ENCODE measurements around the gene ZNF487.

Gene ZNF487

DNA sequence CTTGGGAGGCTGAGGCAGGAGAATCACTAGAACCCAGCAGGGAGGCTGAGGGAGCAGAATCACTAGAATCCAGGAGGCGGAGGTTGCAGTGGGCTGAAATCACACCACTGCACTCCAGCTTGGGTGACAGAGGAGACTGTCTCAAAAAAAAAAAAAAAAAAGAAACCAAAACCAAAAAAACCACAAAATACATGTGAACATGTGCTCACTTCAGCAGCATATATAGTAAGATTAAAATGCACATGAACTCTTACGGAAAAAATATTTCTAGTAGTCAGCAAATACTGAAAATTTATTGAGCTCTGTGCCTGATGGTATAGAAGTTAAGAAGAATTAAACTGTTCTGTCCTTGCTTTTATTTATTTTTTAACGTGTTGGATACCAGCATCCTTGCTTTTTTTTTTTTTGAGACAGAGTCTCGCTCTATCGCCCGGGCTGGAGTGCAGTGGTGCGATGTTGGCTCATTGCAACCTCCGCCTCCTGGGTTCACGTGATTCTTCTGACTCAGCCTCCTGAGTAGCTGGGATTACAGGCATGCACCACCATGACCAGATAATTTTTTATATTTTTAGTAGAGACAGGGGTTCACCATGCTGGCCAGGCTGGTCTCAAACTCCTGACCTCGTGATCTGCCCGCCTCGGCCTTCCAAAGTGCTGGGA, 9.6 kb upstream of the ZNF487 start:
- Histone ChIP-seq H4K5ac (ENCODE audit: low read length) (no peak overlapping the region), H3K4me1 (ENCODE audit: control insufficient read depth, low read depth, low read length) (no peaks in the 10 kb centered on the region), H3K79me2 (ENCODE audit: control insufficient read depth, insufficient read depth, low read length) (no peaks in the 10 kb centered on the region), H3K9ac (ENCODE audit: low read length) (no peak overlapping the region), H3K27ac (ENCODE audit: low read depth, low read length) (no peak overlapping the region), H3K36me3 (ENCODE audit: control insufficient read depth, insufficient read depth, low read length) (no peaks in the 10 kb centered on the region), H2BK120ac (ENCODE audit: low read depth, low read length) (no peak overlapping the region), H3K4me3 (ENCODE audit: low read length) (no peak overlapping the region), H3K18ac (ENCODE audit: low read length) (no peak overlapping the region), H2BK15ac (replicated peaks; ENCODE audit: low read depth) (no peak overlapping the region), H3K27me3 (ENCODE audit: insufficient read depth, low read length, poor library complexity) (no peaks in the 10 kb centered on the region), H4K8ac (ENCODE audit: low read depth, low read length) (no peak overlapping the region), H3K4me2 (ENCODE audit: low read length) (no peak overlapping the region), H3K56ac (ENCODE audit: low read length) (no peak overlapping the region), H2BK5ac (ENCODE audit: low read length) (no peak overlapping the region), H3K79me1 (ENCODE audit: low read length) (no peaks in the 10 kb centered on the region), H2AK5ac (ENCODE audit: low read length) (no peak overlapping the region), H3K23ac (ENCODE audit: low read length) (no peak overlapping the region), H3K4ac (ENCODE audit: low read depth, low read length) (no peak overlapping the region)
- no peak for DNase-seq
- no CpG with 5 or more reads among the region's 12 CpGs for WGBS (ENCODE audit: extremely low coverage, insufficient coverage, low lambda C conversion rate)

DNA sequence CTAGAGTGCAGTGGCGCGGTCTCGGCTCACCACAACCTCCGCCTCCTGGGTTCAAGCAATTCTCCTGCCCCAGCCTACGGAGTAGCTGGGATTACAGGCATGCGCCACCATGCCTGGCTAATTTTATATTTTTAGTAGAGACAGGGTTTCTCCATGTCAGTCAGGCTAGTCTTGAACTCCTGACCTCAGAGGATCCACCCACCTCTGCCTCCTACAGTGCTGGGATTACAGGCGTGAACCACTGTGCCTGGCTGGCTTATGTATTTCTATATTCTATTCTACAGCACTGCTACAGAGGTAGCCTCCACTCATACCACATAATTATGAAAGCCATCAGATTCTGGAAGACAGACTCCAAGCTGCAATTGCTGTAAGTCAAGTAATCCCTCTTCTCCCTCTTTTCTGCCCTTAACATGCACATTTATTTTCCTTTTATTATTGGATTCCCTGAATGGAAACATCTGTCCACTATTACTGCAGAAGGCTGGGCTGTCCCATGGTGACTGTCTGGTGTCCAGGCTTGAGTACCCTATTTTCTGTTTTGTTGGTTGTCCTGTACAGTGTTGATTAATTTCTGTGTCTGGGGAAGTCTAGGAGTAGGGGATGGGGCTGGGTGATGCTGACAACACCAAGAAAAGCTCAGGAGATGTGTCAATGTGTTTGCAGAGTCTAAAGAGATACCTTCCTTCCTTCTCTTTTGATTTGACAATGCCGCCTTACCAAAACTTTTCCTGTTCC, 5.8 kb upstream of the ZNF487 start:
- Histone ChIP-seq H2BK5ac (ENCODE audit: low read length) (no peak overlapping the region), H3K56ac (ENCODE audit: low read length) (no peak overlapping the region), H3K18ac (ENCODE audit: low read length) (no peak overlapping the region), H2BK15ac (replicated peaks; ENCODE audit: low read depth) (no peak overlapping the region), H3K4me2 (ENCODE audit: low read length) (no peak overlapping the region), H3K27ac (ENCODE audit: low read depth, low read length) (no peak overlapping the region), H4K5ac (ENCODE audit: low read length) (no peak overlapping the region), H3K27me3 (ENCODE audit: insufficient read depth, low read length, poor library complexity) (no peaks in the 10 kb centered on the region), H4K8ac (ENCODE audit: low read depth, low read length) (no peak overlapping the region), H2AK5ac (ENCODE audit: low read length) (no peak overlapping the region), H2BK120ac (ENCODE audit: low read depth, low read length) (no peak overlapping the region), H3K79me2 (ENCODE audit: control insufficient read depth, insufficient read depth, low read length) (no peaks in the 10 kb centered on the region), H3K9ac (ENCODE audit: low read length) (no peak overlapping the region), H3K4me3 (ENCODE audit: low read length) (no peak overlapping the region), H3K79me1 (ENCODE audit: low read length) (no peaks in the 10 kb centered on the region), H3K4ac (ENCODE audit: low read depth, low read length) (no peak overlapping the region), H3K36me3 (ENCODE audit: control insufficient read depth, insufficient read depth, low read length) (no peaks in the 10 kb centered on the region), H3K4me1 (ENCODE audit: control insufficient read depth, low read depth, low read length) (no peaks in the 10 kb centered on the region), H3K23ac (ENCODE audit: low read length) (no peak overlapping the region)
- no CpG with 5 or more reads among the region's 8 CpGs for WGBS (ENCODE audit: extremely low coverage, insufficient coverage, low lambda C conversion rate)
- no peak for DNase-seq

DNA sequence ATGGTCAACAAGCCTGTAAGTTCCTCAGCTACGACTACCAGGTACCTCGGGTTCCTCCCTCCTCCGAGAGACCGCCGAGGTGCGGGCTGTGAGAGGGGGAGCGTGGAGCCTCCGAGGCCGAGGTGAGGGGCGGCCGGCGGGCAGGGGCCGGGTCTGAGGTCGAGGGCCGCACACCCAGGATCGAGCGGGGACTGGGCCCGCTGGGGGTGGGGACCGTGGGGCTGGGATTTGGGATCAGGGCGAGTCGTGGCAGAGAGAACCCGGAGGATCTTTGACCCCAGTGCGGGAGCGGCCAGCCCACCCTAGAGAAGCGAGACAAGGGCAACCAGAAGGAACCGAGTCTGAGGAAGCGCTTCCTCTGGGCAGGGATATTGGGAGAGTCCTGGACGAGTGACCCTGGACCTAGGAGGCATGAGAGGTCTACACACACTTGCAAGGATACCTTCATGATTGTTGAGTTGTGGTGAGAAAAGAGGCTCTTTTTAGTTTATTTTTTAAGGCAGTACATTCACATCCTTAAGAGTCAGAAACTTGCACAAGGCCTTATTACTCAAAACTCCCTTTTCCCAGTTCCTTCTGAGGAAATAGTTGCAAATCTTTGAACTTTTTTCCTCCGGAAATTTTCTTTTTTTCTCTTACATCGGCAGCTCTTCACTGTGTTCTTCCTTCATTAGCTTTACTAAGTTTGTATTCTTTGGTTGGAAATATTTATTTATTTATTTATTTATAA, 395 bp downstream of the ZNF487 start:
- WGBS (ENCODE audit: extremely low coverage, insufficient coverage, low lambda C conversion rate): no CpG with 5 or more reads among the region's 30 CpGs
- Histone ChIP-seq H2BK5ac (ENCODE audit: low read length) (no peak overlapping the region), H4K8ac (ENCODE audit: low read depth, low read length) (no peak overlapping the region), H4K5ac (ENCODE audit: low read length) (no peak overlapping the region), H3K4me2 (ENCODE audit: low read length) (peak overlapping the region; percentile 88), H3K23ac (ENCODE audit: low read length) (no peak overlapping the region), H3K27ac (ENCODE audit: low read depth, low read length) (no peak overlapping the region), H3K56ac (ENCODE audit: low read length) (peak overlapping the region; percentile 83), H2BK15ac (replicated peaks; ENCODE audit: low read depth) (no peak overlapping the region), H2BK120ac (ENCODE audit: low read depth, low read length) (no peak overlapping the region), H2AK5ac (ENCODE audit: low read length) (no peak overlapping the region), H3K4me3 (ENCODE audit: low read length) (peak overlapping the region; percentile 56), H3K79me1 (ENCODE audit: low read length) (no peaks in the 10 kb centered on the region), H3K4me1 (ENCODE audit: control insufficient read depth, low read depth, low read length) (no peaks in the 10 kb centered on the region), H3K79me2 (ENCODE audit: control insufficient read depth, insufficient read depth, low read length) (no peaks in the 10 kb centered on the region), H3K9ac (ENCODE audit: low read length) (peak overlapping the region; percentile 75), H3K36me3 (ENCODE audit: control insufficient read depth, insufficient read depth, low read length) (no peaks in the 10 kb centered on the region), H3K4ac (ENCODE audit: low read depth, low read length) (no peak overlapping the region), H3K18ac (ENCODE audit: low read length) (no peak overlapping the region), H3K27me3 (ENCODE audit: insufficient read depth, low read length, poor library complexity) (no peaks in the 10 kb centered on the region)
- DNase-seq: no peak

DNA sequence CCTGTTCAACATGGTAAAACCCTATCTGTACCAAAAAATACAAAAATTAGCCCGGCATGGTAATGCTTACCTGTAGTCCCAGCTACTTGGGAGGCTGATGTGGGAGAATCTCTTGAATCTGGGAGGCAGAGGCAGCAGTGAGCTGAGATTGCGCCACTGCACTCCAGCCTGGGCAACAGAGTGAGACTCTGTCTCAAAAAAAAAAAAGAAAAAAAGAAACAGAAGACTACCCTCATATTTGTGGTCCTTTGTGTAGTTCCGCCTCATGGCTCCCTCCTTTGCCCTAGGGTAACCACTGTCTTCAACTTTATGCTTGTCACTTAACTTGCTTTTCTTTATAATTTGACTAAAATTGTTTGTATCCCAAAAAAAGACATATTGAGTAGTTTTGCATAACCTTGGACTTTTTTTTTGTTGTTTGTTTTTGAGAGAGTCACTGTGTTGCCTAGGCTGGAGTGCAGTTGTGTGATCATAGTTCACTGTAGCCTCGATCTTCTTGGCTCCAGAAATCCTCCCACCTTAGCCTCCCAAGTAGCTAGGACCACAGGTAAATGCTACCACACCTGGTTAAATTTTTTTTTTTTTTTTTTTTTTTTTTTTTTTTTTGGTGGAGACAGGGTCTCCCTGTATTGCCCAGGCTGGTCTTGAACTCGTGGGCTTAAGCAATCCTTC, 3.7 kb downstream of the ZNF487 start:
- Histone ChIP-seq H3K9ac (ENCODE audit: low read length) (no peak overlapping the region), H3K79me2 (ENCODE audit: control insufficient read depth, insufficient read depth, low read length) (no peaks in the 10 kb centered on the region), H3K27me3 (ENCODE audit: insufficient read depth, low read length, poor library complexity) (no peaks in the 10 kb centered on the region), H3K79me1 (ENCODE audit: low read length) (no peaks in the 10 kb centered on the region), H3K23ac (ENCODE audit: low read length) (no peak overlapping the region), H4K8ac (ENCODE audit: low read depth, low read length) (no peak overlapping the region), H3K36me3 (ENCODE audit: control insufficient read depth, insufficient read depth, low read length) (no peaks in the 10 kb centered on the region), H3K4ac (ENCODE audit: low read depth, low read length) (no peak overlapping the region), H2BK120ac (ENCODE audit: low read depth, low read length) (no peak overlapping the region), H3K56ac (ENCODE audit: low read length) (no peak overlapping the region), H2BK5ac (ENCODE audit: low read length) (no peak overlapping the region), H3K18ac (ENCODE audit: low read length) (no peak overlapping the region), H3K4me3 (ENCODE audit: low read length) (no peak overlapping the region), H3K27ac (ENCODE audit: low read depth, low read length) (no peak overlapping the region), H2BK15ac (replicated peaks; ENCODE audit: low read depth) (no peak overlapping the region), H4K5ac (ENCODE audit: low read length) (no peak overlapping the region), H3K4me1 (ENCODE audit: control insufficient read depth, low read depth, low read length) (no peaks in the 10 kb centered on the region), H2AK5ac (ENCODE audit: low read length) (no peak overlapping the region), H3K4me2 (ENCODE audit: low read length) (no peak overlapping the region)
- WGBS (ENCODE audit: extremely low coverage, insufficient coverage, low lambda C conversion rate): no CpG with 5 or more reads among the region's 5 CpGs
- no peak for DNase-seq

DNA sequence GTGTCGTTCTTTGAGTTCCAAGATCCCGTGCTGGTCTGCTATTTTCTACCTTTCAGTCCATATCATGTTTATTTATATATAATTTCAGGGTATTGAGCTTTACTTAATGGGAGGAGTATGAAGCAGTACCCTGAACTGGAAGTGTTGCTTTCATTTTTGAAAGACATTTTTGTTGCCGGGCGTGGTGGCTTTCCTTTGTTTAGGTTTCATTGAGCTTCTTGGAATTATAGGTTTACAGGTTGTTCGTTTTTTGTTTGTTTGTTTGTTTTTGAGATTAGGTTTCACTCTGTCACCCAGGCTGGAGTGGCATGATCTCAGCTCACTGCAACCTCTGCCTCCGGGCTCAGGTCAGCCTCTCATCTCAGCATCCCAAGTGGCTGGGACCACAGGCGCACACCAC, 7.4 kb downstream of the ZNF487 start:
- Histone ChIP-seq H3K4me2 (ENCODE audit: low read length) (no peak overlapping the region), H2BK5ac (ENCODE audit: low read length) (no peak overlapping the region), H3K56ac (ENCODE audit: low read length) (no peak overlapping the region), H3K27me3 (ENCODE audit: insufficient read depth, low read length, poor library complexity) (no peaks in the 10 kb centered on the region), H3K18ac (ENCODE audit: low read length) (no peak overlapping the region), H2BK120ac (ENCODE audit: low read depth, low read length) (no peak overlapping the region), H3K4me3 (ENCODE audit: low read length) (no peak overlapping the region), H3K27ac (ENCODE audit: low read depth, low read length) (no peak overlapping the region), H4K5ac (ENCODE audit: low read length) (no peak overlapping the region), H3K79me1 (ENCODE audit: low read length) (no peaks in the 10 kb centered on the region), H2BK15ac (replicated peaks; ENCODE audit: low read depth) (no peak overlapping the region), H3K4ac (ENCODE audit: low read depth, low read length) (no peak overlapping the region), H3K4me1 (ENCODE audit: control insufficient read depth, low read depth, low read length) (no peaks in the 10 kb centered on the region), H3K9ac (ENCODE audit: low read length) (no peak overlapping the region), H2AK5ac (ENCODE audit: low read length) (no peak overlapping the region), H3K23ac (ENCODE audit: low read length) (no peak overlapping the region), H3K79me2 (ENCODE audit: control insufficient read depth, insufficient read depth, low read length) (no peaks in the 10 kb centered on the region), H3K36me3 (ENCODE audit: control insufficient read depth, insufficient read depth, low read length) (no peaks in the 10 kb centered on the region), H4K8ac (ENCODE audit: low read depth, low read length) (no peak overlapping the region)
- DNase-seq: no peak
- WGBS (ENCODE audit: extremely low coverage, insufficient coverage, low lambda C conversion rate): no CpG with 5 or more reads among the region's 7 CpGs

All from mesendoderm (in vitro differentiated cells).